Fibroblast of lung (primary cell): ENCODE data around the gene TMEM235.

Experiments used
- CTCF ChIP-seq, 2 donors: IDR thresholded peaks in 1 of 2; conservative IDR thresholded peaks in 1 of 2; 1 replicate in 1 of 2; 2 replicates in 1 of 2; pipeline ENCODE4 v1.5.1; 2011 to 2012; ENCODE audit warnings: low read length in 2 of 2, control low read depth in 1 of 2, inconsistent platforms in 1 of 2, low read depth in 1 of 2, mild to moderate bottlenecking in 1 of 2
- EZH2 ChIP-seq: IDR thresholded peaks from 2 replicates; pipeline ENCODE4 v1.5.1; 2012; ENCODE audit warnings: low read length, control low read depth, mild to moderate bottlenecking; ENCODE audit errors: missing control alignments

GRCh38 chr17:78276098-78276887 is 44.9 kb downstream of the TMEM235 start:
- no peak for TF ChIP-seq CTCF (conservative IDR thresholded peaks at IDR 0.05 in 1 of 2, IDR thresholded peaks at IDR 0.05 in 1 of 2; ENCODE audit: low read depth in 1 of 2, low read length in 2 of 2)
- TF ChIP-seq EZH2 = no peak
